Muscle of leg (tissue), 11 donors: ENCODE measurements around the gene SLC39A12. TPM values are rescaled to one million over a fixed set of nuclear protein-coding genes. Genes with fewer than 3 reads are reported as not detected.

Experiments used
- DNase-seq: peaks from one replicate; pipeline ENCODE4 v3.0.0; 2013
- H3K27ac ChIP-seq: one replicate; pipeline ENCODE4 v1.5.1; 2013; ENCODE audit warnings: mild to moderate bottlenecking, low read length, control low read depth
- H3K27me3 ChIP-seq: one replicate; pipeline ENCODE4 v1.6.1; 2013; ENCODE audit warnings: low read length; ENCODE audit not compliant: control insufficient read depth, insufficient read depth
- H3K36me3 ChIP-seq: one replicate; pipeline ENCODE4 v1.6.1; 2013; ENCODE audit warnings: low read length; ENCODE audit not compliant: control insufficient read depth, insufficient read depth
- H3K4me1 ChIP-seq: one replicate; pipeline ENCODE4 v1.6.1; 2013; ENCODE audit warnings: low read length; ENCODE audit not compliant: control insufficient read depth, insufficient read depth
- H3K4me3 ChIP-seq: one replicate; pipeline ENCODE4 v1.5.1; 2013; ENCODE audit warnings: low read length, control low read depth
- H3K9me3 ChIP-seq: replicated peaks from 2 replicates; pipeline ENCODE4 v1.6.1; 2013; ENCODE audit warnings: low read depth, low read length; ENCODE audit not compliant: control insufficient read depth
- WGBS: methylation state at CpG from one replicate; pipeline ENCODE4 v1.1.5; 2013; ENCODE audit warnings: missing lambda C conversion rate; ENCODE audit not compliant: insufficient coverage; 5-methylcytosine and 5-hydroxymethylcytosine counted together
- polyA plus RNA-seq, 8 donors: library from polyadenylated mRNA; unstranded; fragments of 120-200 nt; gene quantifications; one replicate each; pipeline versions ENCODE4 v1.2.1 to v1.2.3, GENCODE V29; 2013; ENCODE audit warnings: inconsistent platforms in 1 of 8, low replicate concordance in 1 of 8; ENCODE audit not compliant: insufficient read length in 8 of 8, insufficient read depth in 1 of 8
- total RNA-seq: library from RNA; stranded (reverse); fragments of 120-200 nt; gene quantifications from one replicate; pipeline ENCODE4 v1.2.4, GENCODE V29; 2013

The SLC39A12 gene
- total and polyA plus RNA-seq, 9 donors: 0.04 TPM; not detected in 8

- no peak overlapping the region for H3K4me3 ChIP-seq
Observed at GRCh38 chr10:17961551-17962422, 10.1 kb downstream of the SLC39A12 start.

GRCh38 chr10:17963431-17963830 is 11.7 kb downstream of the SLC39A12 start:
- Histone ChIP-seq H3K4me3 (no peak overlapping the region), H3K9me3 (no peaks in the 10 kb centered on the region), H3K27ac (no peak overlapping the region), H3K4me1 (no peaks in the 10 kb centered on the region), H3K27me3 (no peaks in the 10 kb centered on the region), H3K36me3 (no peaks in the 10 kb centered on the region)
- DNase-seq: no peak
- WGBS: 85% methylated on average over 3 of the region's 3 CpGs

More at GRCh38 chr10:17961551-17962422, 10.1 kb downstream of the SLC39A12 start:
- no peak overlapping the region for H3K27ac ChIP-seq
- no peaks in the 10 kb centered on the region for H3K4me1 ChIP-seq
- DNase-seq: no peak
- no peaks in the 10 kb centered on the region for H3K27me3 ChIP-seq
- no peaks in the 10 kb centered on the region for H3K36me3 ChIP-seq
- H3K9me3 ChIP-seq: no peaks in the 10 kb centered on the region
- WGBS: 70% methylated on average over 3 of the region's 4 CpGs

DNA sequence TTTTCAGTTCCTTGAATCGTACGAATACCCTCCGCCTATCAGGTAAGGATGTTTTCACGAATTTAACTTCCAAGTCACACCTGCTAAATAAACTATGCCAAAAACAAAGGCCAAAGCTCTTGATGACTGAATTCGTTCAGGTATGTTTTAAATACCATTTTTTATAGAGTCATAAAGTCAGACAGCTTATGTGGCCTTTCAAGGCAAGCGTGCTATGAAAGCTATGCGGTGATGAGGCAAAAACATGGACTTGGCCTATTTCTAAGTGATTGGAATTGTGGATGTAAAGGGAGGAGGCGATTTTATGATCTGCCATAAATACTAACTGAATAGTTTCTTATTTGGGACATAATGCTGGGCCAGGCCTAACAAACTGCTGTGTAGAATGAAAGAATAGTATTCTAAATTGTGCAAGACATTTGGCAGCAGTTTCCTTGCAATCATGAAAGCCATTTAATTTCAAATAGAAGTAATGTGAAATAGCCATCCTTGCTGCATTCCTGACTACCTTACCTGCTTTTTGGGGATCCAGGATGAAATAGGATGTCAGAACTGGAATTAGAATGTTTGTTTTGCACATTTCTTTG is 14.0 kb downstream of the SLC39A12 start:
- peak; percentile 27 for DNase-seq
- Histone ChIP-seq H3K4me1 (no peaks in the 10 kb centered on the region), H3K36me3 (no peaks in the 10 kb centered on the region), H3K4me3 (no peak overlapping the region), H3K9me3 (peaks cover 2% of the 10 kb centered on the region), H3K27me3 (no peaks in the 10 kb centered on the region), H3K27ac (no peak overlapping the region)
- WGBS: no CpG with 5 or more reads among the region's 8 CpGs

DNA sequence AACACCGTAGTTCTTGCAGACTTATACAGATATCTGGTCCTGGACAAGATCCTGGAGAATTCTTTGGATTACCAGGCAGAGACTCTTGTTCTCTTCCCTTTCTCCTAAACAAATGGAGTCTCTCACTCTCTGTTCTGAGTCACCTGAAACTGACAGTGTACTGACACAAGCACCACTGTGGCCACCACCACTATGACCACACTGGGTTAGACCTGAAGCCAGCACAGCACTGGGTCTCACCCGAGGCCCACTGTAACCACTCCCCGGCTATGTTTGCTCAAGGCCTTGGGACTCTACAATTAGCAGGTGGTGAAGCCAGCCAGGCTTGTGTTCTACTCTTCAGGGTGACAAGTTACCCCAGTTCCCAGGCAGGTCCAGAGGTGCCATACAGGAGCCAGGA is 22.8 kb downstream of the SLC39A12 start:
- H3K27ac ChIP-seq: no peak overlapping the region
- no peak overlapping the region for H3K4me3 ChIP-seq
- DNase-seq: no peak
- peaks cover 5% of the 10 kb centered on the region for H3K9me3 ChIP-seq
- H3K27me3 ChIP-seq: no peaks in the 10 kb centered on the region
- H3K4me1 ChIP-seq: no peaks in the 10 kb centered on the region
- no peaks in the 10 kb centered on the region for H3K36me3 ChIP-seq
- WGBS: 92% methylated on average over 3 of the region's 3 CpGs

GRCh38 chr10:17980846-17981565 is 29.3 kb downstream of the SLC39A12 start:
- WGBS: no CpG with 5 or more reads among the region's 6 CpGs
- H3K4me3 ChIP-seq: no peak overlapping the region
- no peak for DNase-seq

DNA sequence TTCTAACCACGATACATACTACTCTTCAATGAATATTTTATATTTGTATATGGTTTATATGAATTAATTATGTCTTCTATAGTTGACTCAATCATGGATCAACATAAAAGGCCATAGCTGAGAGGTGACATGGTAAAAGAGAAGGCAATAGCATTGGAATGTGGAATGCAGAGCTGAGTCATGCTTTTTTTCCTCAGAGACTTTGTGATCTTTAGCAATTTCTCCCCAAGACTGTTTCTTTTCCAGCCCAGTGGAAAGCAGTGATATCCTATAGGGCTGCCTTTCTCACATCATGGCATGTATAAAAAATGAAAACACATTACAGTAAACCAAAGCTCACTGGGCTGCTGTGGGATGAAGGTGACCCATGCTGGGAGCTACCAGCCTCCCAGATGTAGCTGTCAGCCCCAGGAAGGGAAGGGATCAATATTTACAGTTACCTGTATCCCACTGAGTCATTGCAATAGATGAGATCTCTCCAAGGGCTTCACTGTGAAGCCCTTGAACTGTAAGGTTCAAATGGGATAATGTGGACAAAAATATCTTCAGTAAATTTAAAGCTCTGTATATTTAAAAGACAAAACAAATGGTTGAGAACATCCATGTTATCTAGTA is 30.2 kb downstream of the SLC39A12 start:
- Histone ChIP-seq H3K27ac (no peak overlapping the region), H3K4me3 (no peak overlapping the region), H3K36me3 (no peaks in the 10 kb centered on the region), H3K9me3 (no peaks in the 10 kb centered on the region), H3K27me3 (no peaks in the 10 kb centered on the region), H3K4me1 (no peaks in the 10 kb centered on the region)
- no peak for DNase-seq
- WGBS: no CpG with 5 or more reads among the region's 1 CpG

More at GRCh38 chr10:17980846-17981565, 29.3 kb downstream of the SLC39A12 start:
- no peaks in the 10 kb centered on the region for H3K27me3 ChIP-seq
- H3K9me3 ChIP-seq: no peaks in the 10 kb centered on the region
- no peaks in the 10 kb centered on the region for H3K4me1 ChIP-seq
- no peaks in the 10 kb centered on the region for H3K36me3 ChIP-seq
- no peak overlapping the region for H3K27ac ChIP-seq

DNA sequence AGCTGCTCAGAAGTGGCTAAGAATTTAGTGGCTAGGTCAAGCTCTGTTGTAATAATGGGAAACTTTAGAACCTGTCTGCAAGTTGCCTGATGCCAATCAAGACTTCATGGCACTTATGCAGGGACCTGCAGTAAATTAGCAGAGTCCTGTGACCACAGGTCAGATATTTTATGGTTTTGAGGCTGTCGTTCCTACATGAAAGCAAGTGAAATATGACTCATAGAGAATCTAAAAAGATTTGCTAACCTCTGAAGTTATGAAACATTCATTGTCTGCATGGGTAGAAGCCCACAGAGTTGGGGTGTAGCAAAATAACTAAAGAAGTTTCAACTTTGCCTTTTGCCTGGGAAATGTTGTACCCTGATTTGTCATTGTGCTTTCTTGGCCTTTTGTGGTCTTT is 32.3 kb downstream of the SLC39A12 start:
- Histone ChIP-seq H3K27me3 (no peaks in the 10 kb centered on the region), H3K4me1 (no peaks in the 10 kb centered on the region), H3K9me3 (no peaks in the 10 kb centered on the region), H3K27ac (no peak overlapping the region), H3K4me3 (no peak overlapping the region), H3K36me3 (no peaks in the 10 kb centered on the region)
- DNase-seq: no peak
- WGBS: 60% methylated on average over 1 of the region's 1 CpG

GRCh38 chr10:17984563-17984962 is 32.8 kb downstream of the SLC39A12 start:
- no peaks in the 10 kb centered on the region for H3K9me3 ChIP-seq
- no peak overlapping the region for H3K27ac ChIP-seq
- no CpG with 5 or more reads among the region's 4 CpGs for WGBS
- H3K27me3 ChIP-seq: no peaks in the 10 kb centered on the region
- no peak for DNase-seq
- no peaks in the 10 kb centered on the region for H3K36me3 ChIP-seq
- no peak overlapping the region for H3K4me3 ChIP-seq
- H3K4me1 ChIP-seq: no peaks in the 10 kb centered on the region

- no peak for DNase-seq
- Histone ChIP-seq H3K36me3 (no peaks in the 10 kb centered on the region), H3K27me3 (no peaks in the 10 kb centered on the region), H3K4me3 (no peak overlapping the region), H3K27ac (no peak overlapping the region), H3K4me1 (no peaks in the 10 kb centered on the region), H3K9me3 (no peaks in the 10 kb centered on the region)
- WGBS: 88% methylated on average over 3 of the region's 6 CpGs
Observed at GRCh38 chr10:17989908-17990767, 38.4 kb downstream of the SLC39A12 start.
